Activated gamma-delta T cell treated with Interleukin-2 at 50 U/mL for 16 hours (primary cell): ENCODE measurements around the gene SH2D3C.
"Not testable (repeated sequence)": the region's sequence is repeated elsewhere in the genome, so short reads cannot be mapped to it uniquely, and the experiment has no call there.

ENCODE experiments used
- DNase-seq: peaks from one replicate; pipeline ENCODE4 v3.0.0-alpha.2; 2020

Gene SH2D3C

DNA sequence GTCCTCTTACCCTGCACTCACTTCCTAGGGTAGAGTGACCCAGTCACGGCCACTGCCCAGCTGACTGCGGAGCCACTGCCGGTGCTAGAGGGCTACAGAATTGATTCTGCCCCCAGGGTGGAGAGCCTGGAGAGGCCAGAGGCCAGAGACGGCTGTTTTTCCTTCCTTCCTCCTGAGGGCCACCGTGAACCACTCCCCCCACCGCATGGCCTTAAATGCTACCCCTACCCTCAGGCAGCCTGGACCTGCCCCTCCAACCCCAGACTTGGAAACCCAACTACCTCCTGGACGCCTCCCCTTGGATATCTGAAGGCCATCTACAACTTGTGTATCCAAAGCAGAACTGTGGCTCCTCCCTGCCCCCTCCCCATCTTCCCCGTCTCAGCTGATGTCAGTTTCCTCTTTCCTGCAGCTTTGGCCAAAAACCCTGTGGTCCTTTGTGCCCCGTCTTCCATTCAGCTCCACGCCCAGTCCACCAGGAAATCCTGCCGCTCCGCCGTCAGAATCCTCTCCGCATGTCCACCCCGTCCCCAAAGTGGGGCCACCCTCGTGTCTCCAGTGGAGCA lies 16.3 kb downstream of the SH2D3C start:
- no peak for DNase-seq

DNA sequence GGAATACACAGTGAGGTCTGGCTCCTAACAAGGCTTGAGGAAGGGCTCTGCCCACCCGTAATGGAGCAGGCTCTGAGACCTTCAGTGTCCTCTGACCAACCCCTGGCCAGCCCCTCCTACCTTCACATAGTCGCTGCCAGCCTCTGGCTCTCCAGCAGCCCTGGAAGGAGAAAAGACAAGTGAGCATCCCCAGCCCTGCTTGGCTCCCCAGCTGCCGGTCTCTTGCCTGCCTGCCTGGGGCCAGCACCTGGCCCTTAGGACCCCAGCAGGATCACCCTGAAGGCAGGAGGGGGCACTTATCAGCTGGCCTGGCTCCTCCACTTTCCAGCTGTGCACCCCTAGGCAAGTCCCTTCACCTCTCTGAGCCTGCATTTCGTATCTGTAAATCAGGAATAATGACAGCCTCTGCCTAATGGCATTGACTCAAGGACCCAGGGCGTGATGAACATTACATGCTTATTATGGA lies 16.9 kb downstream of the SH2D3C start:
- no peak for DNase-seq

DNA sequence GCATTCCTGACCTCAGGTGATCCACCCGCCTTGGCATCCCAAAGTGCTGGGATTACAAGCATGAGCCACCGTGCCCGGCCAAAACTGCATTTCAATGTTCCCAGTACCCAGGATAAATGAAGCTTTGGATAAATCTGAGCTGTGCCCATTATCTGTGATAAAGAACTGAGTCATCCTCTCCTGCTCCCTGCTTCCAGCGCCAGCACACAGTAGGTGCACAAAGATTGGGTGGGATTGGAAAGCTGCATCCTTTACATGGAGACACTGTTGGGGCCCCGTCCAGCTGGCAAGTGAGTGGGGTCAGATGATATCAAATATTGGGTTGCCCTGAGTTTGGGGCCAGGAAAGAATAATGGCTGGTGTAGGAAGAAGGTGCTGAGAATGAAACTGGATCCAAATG lies 17.4 kb downstream of the SH2D3C start:
- DNase-seq = no peak

DNA sequence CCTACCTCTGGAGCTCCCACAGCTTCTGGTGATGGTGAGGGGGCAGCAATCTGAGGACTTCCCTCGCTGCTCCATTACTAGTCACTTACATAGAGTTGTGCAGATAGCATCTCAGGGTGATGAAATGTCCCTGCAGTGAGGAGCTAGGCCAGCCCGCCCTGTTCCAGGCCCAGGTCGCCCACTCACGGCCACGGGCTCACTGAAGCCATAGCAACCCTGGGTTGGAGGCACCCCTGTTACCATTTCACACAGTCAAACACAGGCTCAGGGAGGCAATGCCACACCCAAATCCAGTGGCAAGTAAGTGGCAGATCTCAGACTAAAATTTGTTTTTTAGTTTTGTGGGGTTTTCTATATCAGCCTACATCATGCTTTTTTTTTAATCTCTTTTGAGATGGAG lies 19.6 kb downstream of the SH2D3C start:
- DNase-seq = no peak

DNA sequence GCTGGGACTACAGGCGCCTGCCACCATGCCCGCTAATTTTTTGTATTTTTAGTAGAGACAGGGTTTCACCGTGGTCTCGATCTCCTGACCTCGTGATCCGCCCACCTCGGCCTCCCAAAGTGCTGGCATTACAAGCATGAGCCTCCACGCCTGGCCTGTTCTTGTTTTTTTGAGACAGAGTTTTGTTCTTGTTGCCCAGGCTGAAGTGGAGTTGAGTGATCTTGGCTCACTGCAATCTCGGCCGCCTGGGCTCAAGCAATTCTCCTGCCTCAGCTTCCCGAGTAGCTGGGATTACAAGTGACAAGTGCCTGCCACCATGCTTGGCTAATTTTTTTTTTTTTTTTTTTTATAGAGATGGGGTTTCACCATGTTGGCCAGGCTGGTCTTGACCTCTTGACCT lies 21.7 kb downstream of the SH2D3C start:
- DNase-seq = not testable (repeated sequence)

DNA sequence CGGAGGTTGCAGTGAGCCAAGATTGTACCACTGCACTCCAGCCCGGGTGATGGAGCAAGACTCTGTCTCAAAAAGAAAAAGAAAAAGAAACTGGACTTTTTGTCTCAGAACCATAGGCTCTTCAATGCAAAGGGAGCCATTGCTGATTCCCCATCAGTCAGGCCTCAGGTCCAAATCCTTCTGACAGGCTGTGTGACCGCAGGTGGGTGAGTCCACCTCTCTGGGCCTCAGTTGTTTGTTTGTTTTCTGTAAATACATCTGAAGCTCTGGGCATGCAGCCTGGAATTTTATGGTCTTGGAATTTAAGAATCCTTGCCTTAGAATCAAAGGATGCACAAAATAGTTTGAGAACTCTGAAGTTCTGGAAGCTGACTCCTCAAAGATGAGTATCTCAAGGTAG lies 22.2 kb downstream of the SH2D3C start:
- DNase-seq = no peak

DNA sequence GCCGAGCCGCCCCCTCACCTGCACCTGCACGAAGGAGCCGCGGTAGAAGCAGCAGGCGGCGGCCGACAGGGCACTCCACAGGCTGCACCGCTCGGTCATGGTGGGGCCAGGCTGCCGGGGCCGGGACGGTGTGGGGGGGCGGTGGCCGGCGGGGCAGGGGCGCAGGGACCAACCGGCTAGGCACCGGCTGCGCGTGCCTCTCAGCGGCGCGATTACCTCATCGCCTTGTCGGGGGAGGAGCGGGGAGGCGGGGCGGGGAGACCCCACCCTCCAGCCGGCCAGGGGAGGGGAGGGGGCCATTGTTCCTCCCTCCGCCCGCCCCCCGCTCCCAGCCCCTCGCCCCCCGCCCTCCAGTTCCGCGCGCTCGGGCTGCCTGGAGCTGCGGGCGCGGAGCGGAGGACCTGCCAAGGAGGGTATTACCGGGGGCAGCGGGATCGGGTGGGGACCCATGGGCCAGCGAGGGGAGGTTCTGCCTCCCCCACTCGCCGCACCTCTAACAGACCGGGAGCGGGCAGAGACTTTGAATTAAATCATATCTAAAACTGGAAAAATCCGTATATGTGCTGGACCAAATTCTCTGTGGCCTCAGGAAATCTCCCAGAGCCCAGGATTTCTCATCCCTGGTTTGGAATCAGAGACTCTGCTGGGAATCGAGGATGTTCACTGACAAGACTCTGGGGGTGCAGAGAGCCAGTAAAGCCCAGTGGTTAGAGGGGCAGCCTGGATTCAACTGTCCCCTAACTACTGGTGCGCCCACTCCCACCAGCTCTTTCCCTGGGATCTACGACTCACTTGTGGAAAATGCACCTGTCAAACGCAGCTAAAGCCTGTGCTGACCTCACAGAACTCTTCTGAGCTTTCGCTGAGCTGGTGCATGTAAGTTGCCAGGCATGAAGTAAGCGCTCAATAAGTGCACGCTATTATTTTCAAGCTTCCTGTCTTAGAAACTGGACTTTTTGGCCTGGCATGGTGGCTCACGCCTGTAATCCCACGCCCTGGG lies 23.1 kb downstream of the SH2D3C start:
- DNase-seq = no peak

DNA sequence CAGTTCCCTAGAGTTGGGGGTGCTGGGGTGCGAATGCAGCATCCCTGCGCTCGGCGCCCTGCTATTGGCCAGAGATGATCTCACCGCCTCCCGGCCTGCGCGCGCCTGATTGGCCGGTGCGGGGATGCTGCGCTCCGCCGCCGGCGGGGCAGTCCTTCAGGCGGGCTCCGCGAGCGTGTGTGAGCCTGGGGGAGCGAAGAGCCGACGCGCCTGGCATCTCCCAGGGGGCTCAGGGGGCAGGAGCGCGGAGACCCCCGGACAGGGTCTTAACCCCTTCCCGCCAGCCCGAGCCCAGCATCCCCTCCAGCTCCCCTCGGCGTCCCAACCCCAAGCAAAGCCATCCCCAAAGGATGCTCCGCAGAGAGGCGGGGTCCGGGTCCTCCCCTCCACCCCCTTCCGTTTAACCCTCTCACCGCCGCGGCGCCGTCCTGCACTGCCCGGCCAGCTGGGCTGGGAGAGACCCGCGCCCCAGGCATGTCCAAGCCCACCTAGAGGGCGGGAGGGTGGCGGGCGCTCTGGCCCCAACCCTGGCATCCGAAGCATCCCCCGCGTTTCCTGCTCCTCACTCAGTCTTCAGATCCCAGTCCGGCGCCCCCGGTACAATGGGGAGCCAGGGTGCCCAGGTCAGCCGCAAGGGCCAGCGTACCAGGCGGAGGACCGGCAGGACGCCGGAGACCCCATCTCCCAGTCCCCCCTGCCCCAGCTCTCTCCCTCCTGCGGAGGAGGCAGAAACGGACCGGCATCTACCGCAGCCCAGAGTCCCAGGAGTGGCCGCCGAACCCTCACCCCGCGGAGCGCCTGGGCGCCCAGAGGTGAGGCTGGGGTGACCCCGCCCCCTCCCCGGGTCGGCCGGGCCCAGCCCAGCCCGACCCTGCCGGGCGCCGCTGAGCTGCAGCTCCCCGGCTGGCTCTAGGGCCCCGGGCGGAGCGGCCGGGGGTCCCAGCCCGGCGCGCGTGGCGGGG lies 24.1 kb downstream of the SH2D3C start:
- DNase-seq = no peak

DNA sequence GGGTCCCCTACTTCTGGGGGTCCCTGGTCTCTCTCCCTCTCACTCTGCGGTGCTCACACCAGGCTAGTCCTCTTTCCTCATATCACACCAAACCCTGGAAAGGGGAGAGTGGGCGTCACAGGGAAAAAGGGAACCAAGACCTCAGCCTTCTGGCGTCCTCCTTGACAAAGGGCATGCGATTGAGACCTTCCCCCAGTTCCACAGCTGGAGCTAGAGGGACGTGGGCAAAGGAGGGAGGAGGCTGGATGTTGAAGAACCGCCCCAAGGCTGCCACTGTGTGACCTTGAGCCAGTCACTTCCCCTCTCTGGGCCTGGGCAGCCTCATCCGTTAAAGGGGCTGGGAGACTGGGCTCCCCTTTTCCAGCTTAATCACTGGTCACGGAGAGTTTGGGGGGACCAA lies 24.8 kb downstream of the SH2D3C start:
- no peak for DNase-seq

DNA sequence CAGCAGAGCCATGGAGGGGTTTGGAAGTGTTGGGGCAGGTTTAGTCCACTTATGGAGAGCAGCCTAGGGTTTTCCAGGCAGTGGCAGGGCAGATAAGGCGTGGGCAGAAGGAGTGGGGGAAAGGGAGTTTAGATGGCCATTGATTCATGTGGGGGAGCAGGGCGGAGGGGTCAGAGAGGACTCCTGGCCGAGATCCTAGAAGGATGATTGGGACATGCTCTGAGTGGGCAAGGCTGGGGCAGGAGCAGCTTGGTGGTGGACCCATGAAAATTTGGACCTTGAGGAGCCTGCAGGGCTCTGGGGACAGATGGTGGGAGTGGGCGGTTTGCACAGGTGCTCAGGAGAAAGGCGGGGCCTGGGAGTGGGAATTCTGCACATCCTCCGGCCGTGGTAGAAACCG lies 25.3 kb downstream of the SH2D3C start:
- DNase-seq = no peak

DNA sequence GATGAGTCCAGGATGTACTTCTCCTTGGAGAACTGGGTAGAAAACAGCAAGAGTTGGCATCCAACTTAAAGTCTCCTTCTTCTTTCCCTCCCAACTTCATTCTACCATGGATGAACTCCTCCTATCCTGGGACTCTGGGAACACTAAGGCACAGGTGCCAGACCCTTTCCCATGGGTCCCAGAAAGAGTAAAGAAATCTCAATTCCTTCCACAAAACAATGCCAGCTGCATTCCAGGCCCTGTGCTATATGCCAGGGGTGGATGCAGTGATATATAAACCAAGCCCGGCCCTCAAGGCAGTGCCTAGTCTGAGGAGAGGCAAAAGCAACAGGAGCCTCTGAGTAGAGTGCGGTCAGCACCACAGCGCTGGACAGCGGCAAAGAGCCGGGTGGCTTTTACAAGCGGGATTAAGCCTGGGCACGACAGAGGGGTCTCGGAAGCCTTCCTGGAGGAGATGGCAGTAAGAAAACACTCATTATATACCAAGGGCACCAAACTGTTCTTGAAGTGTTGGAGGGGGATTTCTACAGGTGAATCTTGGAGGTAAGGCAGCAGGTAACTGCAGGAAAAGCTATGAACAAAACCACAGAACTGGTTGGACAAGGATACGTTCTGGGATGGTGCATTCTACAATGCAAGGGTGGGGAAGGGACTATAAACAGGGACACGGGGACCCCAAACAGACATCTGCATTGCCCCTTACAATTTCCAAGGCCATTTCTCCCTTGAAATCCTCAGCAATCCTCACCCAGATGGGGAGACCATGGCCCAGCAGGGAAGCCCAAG lies 27.0 kb downstream of the SH2D3C start:
- DNase-seq = no peak

DNA sequence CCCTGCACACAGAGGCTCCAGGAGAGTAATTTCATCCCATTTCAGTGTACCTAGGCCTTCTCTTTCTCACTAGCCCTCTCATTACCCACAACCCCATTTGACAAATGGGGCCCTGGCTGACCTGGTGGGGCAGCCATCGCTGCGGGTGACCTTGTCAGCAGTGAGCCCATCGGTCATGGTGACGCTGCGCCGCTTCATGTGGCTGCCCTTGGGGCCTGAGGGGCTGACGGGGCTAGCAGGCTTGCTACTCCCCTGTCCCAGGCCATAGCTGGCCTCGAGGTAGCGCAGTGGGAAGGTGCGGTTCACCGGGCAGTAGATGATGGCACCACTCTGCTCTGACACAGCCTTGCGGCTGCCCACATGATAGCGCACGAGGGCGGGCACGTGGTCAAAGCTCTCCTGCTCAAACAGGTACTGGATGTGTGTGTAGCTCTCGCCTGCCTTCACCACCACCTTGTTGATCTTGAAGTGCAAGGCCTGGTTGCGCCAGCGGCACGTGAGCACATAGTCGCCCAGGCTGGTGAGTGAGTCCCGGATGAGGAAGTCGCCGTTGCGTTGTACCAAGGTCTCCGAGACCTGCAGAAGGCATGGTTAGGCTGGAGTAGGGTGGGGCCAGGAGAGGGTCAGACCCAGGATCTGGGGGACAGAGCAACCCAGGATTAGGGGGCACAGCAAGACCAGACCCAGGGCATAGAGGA lies 29.2 kb downstream of the SH2D3C start:
- DNase-seq = no peak

DNA sequence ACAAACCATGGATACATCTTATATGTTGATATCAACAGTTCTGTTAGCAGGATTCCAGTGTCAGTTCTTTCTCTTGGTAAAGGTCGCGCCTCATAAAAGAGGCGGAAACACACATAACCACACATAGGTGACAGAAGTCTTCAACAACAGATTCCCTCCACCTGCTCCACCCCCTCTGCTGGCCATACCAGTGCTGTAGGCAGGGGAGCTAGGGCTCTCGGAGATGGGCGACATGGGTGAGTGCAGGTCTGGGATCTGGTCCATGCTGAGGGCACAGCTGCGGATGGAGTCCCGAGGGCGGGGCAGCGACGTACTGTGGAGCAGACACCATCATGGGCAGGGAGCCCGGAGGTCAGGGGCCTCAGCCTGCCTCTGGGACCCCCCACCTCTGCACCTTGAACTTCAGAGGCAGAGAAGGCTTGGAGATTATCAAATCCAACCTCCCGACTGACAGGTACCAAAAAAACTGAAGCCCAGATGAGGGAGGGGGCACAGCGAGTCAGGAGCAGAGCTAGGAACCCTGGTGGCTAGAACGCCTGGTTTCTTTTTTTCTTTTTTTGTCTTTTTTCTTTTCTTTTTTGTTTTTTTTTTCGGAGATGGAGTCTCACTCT lies 31.4 kb downstream of the SH2D3C start:
- peak; percentile 61 for DNase-seq

DNA sequence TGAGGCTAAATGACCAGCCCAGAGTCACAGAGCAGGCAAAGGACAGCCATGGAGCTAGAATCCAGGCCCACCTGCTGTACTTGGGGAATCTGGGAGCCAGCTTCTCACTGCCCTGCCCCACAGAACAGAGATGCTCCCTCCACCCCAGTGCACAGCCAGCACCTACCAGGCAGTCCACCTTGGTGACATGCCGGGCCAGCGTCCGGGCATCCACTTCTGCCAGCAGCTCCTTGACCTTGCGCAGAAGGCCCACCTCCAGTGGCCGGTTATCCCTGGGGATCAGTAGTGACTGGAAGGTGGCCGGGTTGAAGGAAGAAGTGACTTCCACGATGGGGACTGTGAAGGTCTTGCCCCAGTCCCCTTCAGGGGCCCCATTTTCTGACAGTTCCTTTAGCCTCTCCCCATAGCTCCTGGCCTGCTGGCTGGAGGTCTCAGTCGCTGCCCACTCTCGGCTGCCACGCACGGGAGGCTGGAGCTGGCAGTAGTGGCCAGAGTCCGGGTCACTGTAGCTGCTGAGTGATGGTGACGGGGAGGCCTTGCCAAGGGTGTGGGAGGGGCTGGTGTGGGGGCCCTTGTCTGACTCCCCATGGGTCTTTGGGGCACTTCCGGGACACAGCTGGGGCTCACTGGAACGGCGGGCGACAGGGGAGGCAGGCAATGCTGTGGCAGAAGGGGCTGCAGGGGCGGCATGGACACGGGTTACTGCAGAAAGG lies 33.9 kb downstream of the SH2D3C start:
- no peak for DNase-seq

DNA sequence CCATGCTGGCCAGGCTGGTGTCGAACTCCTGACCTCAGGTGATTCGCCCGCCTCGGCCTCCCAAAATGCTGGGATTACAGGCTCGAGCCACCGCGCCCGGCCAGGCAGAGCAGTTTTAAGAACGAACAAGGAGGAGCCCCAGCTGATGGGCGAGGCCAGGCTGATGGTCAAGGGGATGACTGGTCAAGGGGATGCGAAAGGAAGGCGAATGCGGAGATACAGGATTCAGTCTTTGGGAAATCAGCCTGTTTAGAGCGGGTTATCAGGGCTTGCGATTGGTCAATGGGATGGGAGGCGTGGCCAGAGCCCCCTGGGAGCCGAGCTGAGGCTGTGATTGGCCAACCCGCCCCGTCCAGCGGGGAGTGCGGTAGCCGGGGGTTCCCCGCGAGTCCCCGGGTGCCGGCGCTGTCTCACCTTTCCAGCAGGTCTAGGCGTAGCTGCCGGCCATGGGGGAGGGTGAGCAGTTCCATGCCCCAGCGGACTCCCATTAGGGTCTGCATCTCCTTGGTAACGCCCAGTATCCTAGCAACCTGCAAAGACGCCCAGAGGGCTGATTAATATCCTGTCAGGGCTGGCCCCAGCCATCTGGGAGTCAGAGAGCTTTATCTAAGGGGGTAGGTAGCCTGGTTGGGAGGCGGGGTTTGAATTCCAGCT lies 35.9 kb downstream of the SH2D3C start:
- DNase-seq = no peak

DNA sequence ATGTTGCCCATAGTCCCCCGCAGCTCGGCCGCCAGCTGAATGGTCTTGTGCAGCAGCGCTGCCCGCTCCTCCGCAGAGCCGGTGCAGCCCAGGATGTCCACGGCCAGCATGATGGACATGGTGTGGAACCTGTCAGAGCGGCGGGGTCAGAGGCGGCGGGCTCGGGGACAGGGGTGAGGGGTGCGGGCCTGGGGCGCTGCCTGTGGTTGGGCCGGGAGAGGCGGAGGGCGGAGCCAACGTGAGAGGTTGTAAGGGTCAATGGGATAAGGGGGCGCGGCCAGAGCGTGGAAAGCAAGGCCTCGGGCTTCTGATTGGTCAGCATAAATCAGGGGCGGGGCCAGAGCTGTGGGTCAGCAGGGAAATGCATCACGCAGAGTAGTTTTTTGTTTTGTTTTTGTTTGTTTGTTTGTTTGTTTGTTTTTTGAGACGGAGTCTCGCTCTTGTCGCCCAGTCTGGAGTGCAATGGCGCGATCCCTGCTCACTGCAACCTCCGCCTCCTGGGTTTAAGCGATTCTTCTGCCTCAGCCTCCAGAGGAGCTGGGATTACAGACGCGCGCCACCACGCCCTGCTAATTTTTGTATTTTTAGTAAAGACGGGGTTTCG lies 36.5 kb downstream of the SH2D3C start:
- no peak for DNase-seq

DNA sequence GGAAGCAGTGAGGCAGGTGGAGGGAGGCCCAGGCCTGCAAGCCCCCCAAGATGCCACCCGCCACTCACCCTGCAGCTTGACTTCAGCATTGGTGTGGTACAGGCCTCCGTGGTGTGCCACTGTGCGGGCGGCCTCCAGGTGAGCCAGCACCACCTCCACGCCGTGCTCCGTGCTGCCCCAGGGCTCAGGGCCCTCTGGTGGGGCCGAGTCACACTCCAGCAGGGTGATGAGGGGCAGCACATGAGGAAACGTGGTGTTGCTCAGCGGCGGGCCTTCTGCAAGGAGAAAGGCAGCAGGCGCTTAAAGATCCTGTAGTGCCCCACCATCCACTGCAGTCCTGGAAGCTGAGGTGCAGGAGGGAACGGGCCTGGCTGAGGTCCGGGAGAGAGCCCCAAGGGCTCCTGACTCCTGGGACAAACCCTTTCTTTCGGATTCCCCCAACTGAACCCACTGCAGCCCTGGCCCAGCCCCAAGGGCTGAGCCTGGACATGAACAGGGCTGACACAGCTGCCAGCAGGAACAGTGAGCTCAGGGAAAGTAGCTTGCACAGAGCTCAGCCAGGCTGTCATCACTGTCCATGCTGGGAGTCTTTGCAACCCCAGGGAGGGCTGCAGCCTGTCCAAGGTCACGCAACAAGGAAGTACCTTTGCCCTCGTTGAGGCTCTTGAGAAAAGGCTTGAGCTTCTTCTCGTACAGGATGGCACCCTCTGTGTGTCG lies 38.7 kb downstream of the SH2D3C start:
- DNase-seq = no peak

DNA sequence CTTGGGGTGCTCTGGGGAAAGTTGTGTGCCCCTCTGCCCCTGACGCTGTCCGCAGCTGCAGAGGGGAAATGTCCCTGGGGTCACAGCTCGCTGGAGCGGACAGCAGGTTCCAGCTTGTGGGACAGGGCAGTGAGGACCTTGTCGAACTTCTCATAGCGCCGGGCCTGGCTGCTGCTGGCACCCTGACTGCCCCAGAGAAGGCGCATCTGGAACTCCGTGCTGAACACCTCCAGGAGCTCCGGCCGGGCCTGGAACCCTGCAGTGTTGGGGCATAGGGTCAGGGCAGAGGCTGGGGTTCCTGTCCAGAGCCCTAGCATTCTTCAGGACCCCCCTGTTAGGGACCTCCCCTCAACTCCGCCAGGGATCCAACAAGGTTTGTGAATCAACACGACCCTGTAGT lies 39.8 kb downstream of the SH2D3C start:
- no peak for DNase-seq
